Panc1 (cell line): ENCODE results near the gene PTPRCAP. TPM values are rescaled to one million over a fixed set of nuclear protein-coding genes. Genes with fewer than 3 reads are reported as not detected.

Experiments
- ATAC-seq: fragments of 200-7000 bp; cut with Tn5 transposase; 2 replicates; pipeline ENCODE4 v1.9.1; 2020; ENCODE audit warnings: mild to moderate bottlenecking, moderate library complexity
- BruUV-seq: library from RNA; stranded (reverse); fragments of 400-500 nt; replicated peaks from 2 replicates; lab custom pipeline; 2021; lab: Mats Ljungman, UMichigan
- CTCF ChIA-PET: fragments of 300-600 bp; sonication (Branson Sonifier 250); formaldehyde crosslinking; loops from one replicate; lab custom pipeline; 2022; ENCODE audit warnings: antibody characterized with exemption; lab: Charles Lee
- POLR2A ChIA-PET: fragments of 300-600 bp; sonication (Branson Sonifier 250); formaldehyde crosslinking; loops from one replicate; lab custom pipeline; 2022; ENCODE audit warnings: antibody characterized with exemption; lab: Charles Lee
- DNase-seq: peaks from one replicate; pipeline ENCODE4 v3.0.0-alpha.2; 2010; ENCODE audit warnings: low read depth, low spot score
- H3K27ac ChIP-seq: 2 replicates; pipeline ENCODE4 v1.5.1; 2011; ENCODE audit warnings: mild to moderate bottlenecking, low read length, inconsistent platforms
- H3K27me3 ChIP-seq: fragments of 200-500 bp; sonication (Bioruptor generic); 2 replicates; pipeline ENCODE4 v1.6.0; 2014; ENCODE audit warnings: low read length, inconsistent platforms; ENCODE audit not compliant: control insufficient read depth, insufficient read depth
- H3K36me3 ChIP-seq: fragments of 200-500 bp; sonication (Bioruptor generic); 2 replicates; pipeline ENCODE4 v1.5.1; 2014; ENCODE audit warnings: inconsistent platforms, mild to moderate bottlenecking, low read length, moderate library complexity; ENCODE audit not compliant: control insufficient read depth, insufficient read depth
- H3K4me1 ChIP-seq: 2 replicates; pipeline ENCODE4 v1.5.1; 2011; ENCODE audit warnings: inconsistent platforms, mild to moderate bottlenecking, low read length, moderate library complexity; ENCODE audit not compliant: control insufficient read depth, insufficient read depth
- H3K4me3 ChIP-seq, 2 experiments: 2 replicates each; pipeline ENCODE4 v1.5.1; 2011 to 2012; ENCODE audit warnings: low read depth in 2 of 2, low read length in 2 of 2, mild to moderate bottlenecking in 2 of 2, inconsistent platforms in 1 of 2, moderate library complexity in 1 of 2
- H3K9me3 ChIP-seq: fragments of 200-500 bp; sonication (Bioruptor generic); 2 replicates; pipeline ENCODE4 v1.5.1; 2014; ENCODE audit warnings: low read depth, mild to moderate bottlenecking, inconsistent platforms, low read length, moderate library complexity; ENCODE audit not compliant: control insufficient read depth, insufficient read depth
- POLR2AphosphoS5 ChIP-seq: IDR thresholded peaks from 2 replicates; pipeline ENCODE4 v1.6.1; 2012; ENCODE audit warnings: mild to moderate bottlenecking, low read depth, low read length, moderate library complexity
- SIN3A ChIP-seq: IDR thresholded peaks from 2 replicates; pipeline ENCODE4 v1.6.1; 2012; ENCODE audit warnings: low read depth, mild to moderate bottlenecking, low read length, moderate library complexity, borderline replicate concordance; ENCODE audit not compliant: insufficient read depth
- TCF7L2 ChIP-seq: IDR thresholded peaks from 2 replicates; pipeline ENCODE4 v1.6.1; 2011; ENCODE audit warnings: mild to moderate bottlenecking, low read depth, low read length, inconsistent platforms
- in situ Hi-C: cut with HindIII; loops from 2 replicates; pipeline ENCODE4 v1.10.0; 2016; ENCODE audit warnings: low sequenced_read_pairs, low pct_unique_long_range_greater_than_20kb
- intact Hi-C: fragments of 100-400 bp; cut with micrococcal nuclease; formaldehyde crosslinking; loops from one replicate; pipeline ENCODE4 v1.10.0; 2022; ENCODE audit not compliant: unreplicated experiment
- total RNA-seq: library from RNA; stranded (reverse); gene quantifications from one replicate; pipeline ENCODE4 v1.2.1, GENCODE V29; 2021; ENCODE audit not compliant: unreplicated experiment
- TF ChIP-seq, protein P1 (sequence below): fragments of 450-650 bp; IDR thresholded peaks from 2 replicates; pipeline ENCODE4 v1.5.1; 2017; ENCODE audit warnings: mild to moderate bottlenecking
- TF ChIP-seq, protein P2 (sequence below), 2 experiments: IDR thresholded peaks; 2 replicates each; pipeline ENCODE4 v1.6.1; 2011 to 2012; ENCODE audit warnings: low read depth in 2 of 2, control low read depth in 1 of 2, low read length in 1 of 2, mild to moderate bottlenecking in 1 of 2, moderate library complexity in 1 of 2; ENCODE audit not compliant: insufficient read depth in 1 of 2

PTPRCAP gene
- total RNA-seq, 1 experiment from 2014 or later: 0.82 TPM

DNA sequence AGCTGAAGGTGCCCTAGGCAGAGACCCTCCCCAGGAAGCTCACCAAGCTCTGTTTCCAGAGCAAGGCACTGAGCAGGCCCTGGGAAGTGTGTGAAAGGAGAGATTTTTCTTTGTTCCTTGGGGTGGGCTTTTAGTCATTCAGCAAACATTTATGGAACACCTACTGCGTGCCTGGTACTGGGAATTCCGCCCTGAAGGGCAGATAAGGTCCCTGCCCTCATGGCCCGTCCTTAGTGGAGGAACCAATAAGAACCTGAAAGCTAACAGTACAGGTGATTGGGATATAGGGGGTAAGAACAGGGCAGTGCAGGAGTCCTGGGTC is 27.7 kb upstream of the PTPRCAP start:
- in situ Hi-C loops (no loop called here), intact Hi-C loops (no loop called here)
- BruUV-seq: no TSS peak
- Histone ChIP-seq H3K27ac (peak overlapping the region; percentile 89), H3K9me3 (no peaks in the 10 kb centered on the region), H3K4me3 (peak overlapping the region; percentile 54 to 55), H3K36me3 (peaks cover 2% of the 10 kb centered on the region; the same call in 1 of the 2 replicates), H3K4me1 (peaks cover 43% of the 10 kb centered on the region), H3K27me3 (no peaks in the 10 kb centered on the region)
- ChIA-PET POLR2A (interaction anchor here (0.6 kb wide), 1 partner anchor 907 kb away, joined by 4 read pairs; no protein-coding TSS in a partner anchor), CTCF (interaction anchor here (0.6 kb wide), 3 partner anchors 26 to 169 kb away, joined by 3 to 4 read pairs (median 3); no protein-coding TSS in a partner anchor)
- DNase-seq (no peak), ATAC-seq (no peak)
- TF ChIP-seq SIN3A: no peak
- no peak for TF ChIP-seq TCF7L2
- no peak for TF ChIP-seq POLR2AphosphoS5
- TF ChIP-seq, protein P1, sequence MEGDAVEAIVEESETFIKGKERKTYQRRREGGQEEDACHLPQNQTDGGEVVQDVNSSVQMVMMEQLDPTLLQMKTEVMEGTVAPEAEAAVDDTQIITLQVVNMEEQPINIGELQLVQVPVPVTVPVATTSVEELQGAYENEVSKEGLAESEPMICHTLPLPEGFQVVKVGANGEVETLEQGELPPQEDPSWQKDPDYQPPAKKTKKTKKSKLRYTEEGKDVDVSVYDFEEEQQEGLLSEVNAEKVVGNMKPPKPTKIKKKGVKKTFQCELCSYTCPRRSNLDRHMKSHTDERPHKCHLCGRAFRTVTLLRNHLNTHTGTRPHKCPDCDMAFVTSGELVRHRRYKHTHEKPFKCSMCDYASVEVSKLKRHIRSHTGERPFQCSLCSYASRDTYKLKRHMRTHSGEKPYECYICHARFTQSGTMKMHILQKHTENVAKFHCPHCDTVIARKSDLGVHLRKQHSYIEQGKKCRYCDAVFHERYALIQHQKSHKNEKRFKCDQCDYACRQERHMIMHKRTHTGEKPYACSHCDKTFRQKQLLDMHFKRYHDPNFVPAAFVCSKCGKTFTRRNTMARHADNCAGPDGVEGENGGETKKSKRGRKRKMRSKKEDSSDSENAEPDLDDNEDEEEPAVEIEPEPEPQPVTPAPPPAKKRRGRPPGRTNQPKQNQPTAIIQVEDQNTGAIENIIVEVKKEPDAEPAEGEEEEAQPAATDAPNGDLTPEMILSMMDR: no peak

DNA sequence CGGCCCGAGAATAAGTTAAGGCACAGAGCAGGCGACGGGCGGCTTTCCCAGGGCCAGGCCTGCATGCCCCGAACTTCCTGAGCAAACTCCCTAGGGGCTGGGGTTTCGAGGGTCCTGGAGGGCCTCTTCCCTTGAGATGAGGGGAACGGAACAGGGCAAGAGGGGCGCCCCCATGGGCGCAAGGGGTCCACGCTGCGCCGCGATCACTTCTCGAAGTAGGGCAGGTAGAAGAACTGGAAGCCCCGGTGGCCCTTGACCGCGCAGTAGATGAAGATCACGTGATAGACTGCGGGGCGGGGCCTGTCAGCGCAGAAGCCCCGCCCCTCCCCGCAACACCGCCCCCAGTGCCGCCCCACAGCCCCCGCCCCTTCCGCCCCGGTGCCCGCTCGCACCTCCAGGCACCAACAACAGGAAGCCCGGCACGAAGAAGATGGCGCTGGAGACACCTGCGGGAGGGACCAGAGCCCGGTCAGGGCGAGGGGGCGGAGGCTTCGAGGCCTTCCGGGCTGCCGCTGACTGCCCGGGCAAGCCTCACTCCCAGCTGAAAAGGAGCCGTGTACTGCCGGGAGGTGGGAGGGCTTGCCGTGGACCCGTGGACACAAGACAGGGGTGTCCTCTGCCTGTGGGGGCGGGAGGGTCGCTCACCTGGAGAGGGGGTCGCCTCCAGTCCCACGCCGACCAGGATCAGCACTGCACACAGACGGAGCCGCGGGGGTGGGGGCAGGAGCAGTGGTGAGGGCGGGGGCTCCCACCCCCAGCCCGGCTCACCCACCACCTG is 27.1 kb upstream of the PTPRCAP start:
- ChIA-PET POLR2A (interaction anchor here (0.6 kb wide), 1 partner anchor 906 kb away, joined by 4 read pairs; no protein-coding TSS in a partner anchor), CTCF (interaction anchor here (0.6 kb wide), 3 partner anchors 26 to 168 kb away, joined by 3 to 4 read pairs (median 3); no protein-coding TSS in a partner anchor)
- BruUV-seq: no TSS peak
- in situ Hi-C loops (no loop called here), intact Hi-C loops (no loop called here)
- peak overlapping the region; percentile 54 to 55 for H3K4me3 ChIP-seq
- TF ChIP-seq SIN3A (peak; percentile 72; the same call in 1 of the 2 replicates), TCF7L2 (no peak), POLR2AphosphoS5 (peak; percentile 81; the same call in 1 of the 2 replicates)
- TF ChIP-seq, protein P2, sequence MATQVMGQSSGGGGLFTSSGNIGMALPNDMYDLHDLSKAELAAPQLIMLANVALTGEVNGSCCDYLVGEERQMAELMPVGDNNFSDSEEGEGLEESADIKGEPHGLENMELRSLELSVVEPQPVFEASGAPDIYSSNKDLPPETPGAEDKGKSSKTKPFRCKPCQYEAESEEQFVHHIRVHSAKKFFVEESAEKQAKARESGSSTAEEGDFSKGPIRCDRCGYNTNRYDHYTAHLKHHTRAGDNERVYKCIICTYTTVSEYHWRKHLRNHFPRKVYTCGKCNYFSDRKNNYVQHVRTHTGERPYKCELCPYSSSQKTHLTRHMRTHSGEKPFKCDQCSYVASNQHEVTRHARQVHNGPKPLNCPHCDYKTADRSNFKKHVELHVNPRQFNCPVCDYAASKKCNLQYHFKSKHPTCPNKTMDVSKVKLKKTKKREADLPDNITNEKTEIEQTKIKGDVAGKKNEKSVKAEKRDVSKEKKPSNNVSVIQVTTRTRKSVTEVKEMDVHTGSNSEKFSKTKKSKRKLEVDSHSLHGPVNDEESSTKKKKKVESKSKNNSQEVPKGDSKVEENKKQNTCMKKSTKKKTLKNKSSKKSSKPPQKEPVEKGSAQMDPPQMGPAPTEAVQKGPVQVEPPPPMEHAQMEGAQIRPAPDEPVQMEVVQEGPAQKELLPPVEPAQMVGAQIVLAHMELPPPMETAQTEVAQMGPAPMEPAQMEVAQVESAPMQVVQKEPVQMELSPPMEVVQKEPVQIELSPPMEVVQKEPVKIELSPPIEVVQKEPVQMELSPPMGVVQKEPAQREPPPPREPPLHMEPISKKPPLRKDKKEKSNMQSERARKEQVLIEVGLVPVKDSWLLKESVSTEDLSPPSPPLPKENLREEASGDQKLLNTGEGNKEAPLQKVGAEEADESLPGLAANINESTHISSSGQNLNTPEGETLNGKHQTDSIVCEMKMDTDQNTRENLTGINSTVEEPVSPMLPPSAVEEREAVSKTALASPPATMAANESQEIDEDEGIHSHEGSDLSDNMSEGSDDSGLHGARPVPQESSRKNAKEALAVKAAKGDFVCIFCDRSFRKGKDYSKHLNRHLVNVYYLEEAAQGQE (IDR thresholded peaks at IDR 0.05; ENCODE audit: insufficient read depth in 1 of 2, low read depth in 2 of 2, low read length in 1 of 2): no peak
- TF ChIP-seq, protein P1: no peak
- peaks cover 2% of the 10 kb centered on the region; the same call in 1 of the 2 replicates for H3K36me3 ChIP-seq
- no peak for DNase-seq
- peaks cover 42% of the 10 kb centered on the region for H3K4me1 ChIP-seq
- peak; percentile 76 for ATAC-seq
- peak overlapping the region; percentile 89 for H3K27ac ChIP-seq
- no peaks in the 10 kb centered on the region for H3K9me3 ChIP-seq
- H3K27me3 ChIP-seq: no peaks in the 10 kb centered on the region
